OCI-LY1 (cell line): ENCODE results near the gene CELA2B.

ENCODE experiments used
- EZH2 ChIP-seq: fragments of 200-600 bp; sonication (generic), shearing (Covaris generic); IDR thresholded peaks from 2 replicates; pipeline ENCODE4 v1.8.0; 2017; ENCODE audit warnings: borderline replicate concordance, mixed run types, mild to moderate bottlenecking, antibody characterized with exemption, low read length, moderate library complexity, mixed read lengths
- TF ChIP-seq, protein P1 (sequence below): fragments of 200-600 bp; sonication (generic), shearing (Covaris generic); IDR thresholded peaks from 2 replicates; pipeline ENCODE4 v1.5.1; 2017; ENCODE audit warnings: mild to moderate bottlenecking, antibody characterized with exemption, low read length, moderate library complexity, mixed read lengths

DNA sequence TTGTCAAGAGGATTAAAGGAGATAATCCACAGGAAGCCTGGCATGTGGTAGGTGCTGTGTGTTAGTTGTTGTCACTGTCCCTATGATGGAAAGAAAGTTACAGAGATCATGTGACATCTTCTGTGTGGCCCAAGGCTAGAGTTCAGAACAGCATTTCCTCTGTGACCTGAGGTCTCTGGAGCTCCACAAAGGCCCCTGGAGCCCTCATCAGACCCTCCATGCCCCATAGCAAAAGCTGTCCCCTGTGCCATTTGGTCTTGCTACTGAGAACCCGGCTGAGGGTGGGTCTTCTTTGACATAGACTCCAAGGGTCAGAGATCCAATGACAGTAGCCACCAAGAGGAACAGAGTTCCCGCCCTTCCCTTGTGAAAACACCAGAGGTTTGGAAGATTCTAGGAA, 8.1 kb downstream of the CELA2B start:
- TF ChIP-seq, protein P1, sequence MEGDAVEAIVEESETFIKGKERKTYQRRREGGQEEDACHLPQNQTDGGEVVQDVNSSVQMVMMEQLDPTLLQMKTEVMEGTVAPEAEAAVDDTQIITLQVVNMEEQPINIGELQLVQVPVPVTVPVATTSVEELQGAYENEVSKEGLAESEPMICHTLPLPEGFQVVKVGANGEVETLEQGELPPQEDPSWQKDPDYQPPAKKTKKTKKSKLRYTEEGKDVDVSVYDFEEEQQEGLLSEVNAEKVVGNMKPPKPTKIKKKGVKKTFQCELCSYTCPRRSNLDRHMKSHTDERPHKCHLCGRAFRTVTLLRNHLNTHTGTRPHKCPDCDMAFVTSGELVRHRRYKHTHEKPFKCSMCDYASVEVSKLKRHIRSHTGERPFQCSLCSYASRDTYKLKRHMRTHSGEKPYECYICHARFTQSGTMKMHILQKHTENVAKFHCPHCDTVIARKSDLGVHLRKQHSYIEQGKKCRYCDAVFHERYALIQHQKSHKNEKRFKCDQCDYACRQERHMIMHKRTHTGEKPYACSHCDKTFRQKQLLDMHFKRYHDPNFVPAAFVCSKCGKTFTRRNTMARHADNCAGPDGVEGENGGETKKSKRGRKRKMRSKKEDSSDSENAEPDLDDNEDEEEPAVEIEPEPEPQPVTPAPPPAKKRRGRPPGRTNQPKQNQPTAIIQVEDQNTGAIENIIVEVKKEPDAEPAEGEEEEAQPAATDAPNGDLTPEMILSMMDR = no peak
- TF ChIP-seq EZH2 = no peak
